ENCODE results near the gene LCN12.

Gene LCN12, protein sequence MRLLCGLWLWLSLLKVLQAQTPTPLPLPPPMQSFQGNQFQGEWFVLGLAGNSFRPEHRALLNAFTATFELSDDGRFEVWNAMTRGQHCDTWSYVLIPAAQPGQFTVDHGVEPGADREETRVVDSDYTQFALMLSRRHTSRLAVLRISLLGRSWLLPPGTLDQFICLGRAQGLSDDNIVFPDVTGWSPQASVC

DNA sequence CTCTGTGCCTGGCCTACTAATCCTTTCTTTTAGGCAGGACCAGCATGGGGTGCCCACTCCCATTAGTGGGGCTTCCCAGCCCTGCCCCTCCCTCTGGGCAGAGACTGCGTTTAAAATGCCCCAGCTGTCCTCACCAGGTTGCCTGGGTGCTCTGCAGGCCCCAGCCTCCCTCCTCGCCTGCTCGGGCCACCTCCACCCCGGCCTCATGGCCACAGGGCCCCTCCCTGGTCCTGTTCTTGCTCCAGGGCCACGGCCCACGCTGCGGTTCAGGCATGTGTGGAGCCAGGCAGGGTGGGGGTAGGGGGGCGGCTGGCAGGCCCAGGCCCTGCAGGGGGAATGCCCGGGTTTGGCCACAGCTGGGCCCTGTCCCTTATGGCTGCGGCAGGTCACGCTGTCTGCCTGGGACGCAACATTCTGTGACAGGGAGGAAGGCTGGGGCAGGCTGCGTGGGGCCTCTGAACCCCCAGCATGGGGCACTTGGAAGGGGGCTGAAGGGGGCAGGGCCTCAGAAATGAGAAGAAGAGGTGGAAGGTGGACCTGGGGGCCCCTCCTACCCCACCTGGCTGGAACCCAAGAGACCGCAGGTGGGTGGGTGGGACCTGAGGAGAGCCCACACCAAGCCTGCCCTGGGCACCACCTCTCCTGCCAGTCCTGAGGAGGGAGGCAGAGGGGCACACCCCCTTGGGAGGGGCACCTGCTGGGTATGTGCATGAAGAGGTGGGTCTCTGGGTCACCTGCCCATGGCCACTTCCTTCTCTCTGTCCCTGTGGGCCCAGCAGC lies at the start of gene LCN12:
Gene LCN12 (plus strand): TSS at position 733 of the 780 bp plus-strand sequence. CDS start 55 bp downstream, outside the sequence.
- no peak for DNase-seq

DNA sequence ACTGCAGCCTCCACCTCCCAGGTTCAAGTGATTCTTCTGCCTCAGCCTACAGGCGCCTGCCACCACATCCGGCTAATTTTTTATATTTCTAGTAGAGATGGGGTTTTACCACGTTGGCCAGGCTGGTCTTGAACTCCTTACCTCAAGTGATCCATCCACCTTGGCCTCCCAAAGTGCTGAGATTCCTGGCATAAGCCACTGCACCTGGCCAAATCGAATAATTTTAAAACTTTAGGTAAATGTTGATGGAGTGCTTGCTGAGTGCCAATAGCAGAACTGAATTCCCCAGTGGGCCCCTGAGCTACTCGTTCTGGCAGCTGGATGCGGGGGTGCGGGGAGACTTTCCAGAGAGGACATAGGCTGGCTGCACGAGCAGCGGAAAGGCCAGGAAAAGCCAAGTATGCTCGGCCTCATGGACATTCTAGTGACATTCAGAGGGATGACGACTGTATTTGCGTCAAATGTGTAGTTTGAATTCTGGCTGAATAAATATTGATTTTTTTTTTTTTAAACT lies 49.0 kb upstream of the LCN12 start:
- DNase-seq, result no peak

DNA sequence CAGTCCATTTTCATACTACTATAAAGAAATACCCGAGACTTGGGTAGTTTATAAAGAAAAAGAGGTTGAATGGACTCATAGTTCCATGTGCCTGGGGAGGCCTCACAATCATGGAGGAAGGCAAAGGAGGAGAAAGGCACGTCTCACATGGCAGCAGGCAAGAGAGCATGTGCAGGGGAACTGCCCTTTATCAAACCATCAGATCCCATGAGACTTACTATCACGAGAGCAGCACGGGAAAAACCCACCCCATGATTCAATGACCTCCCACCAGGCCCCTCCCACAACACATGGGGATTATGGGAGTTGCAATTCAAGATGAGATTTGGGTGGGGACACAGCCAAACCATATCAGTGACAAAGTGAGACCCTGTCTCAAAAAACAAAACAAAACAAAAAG lies 45.8 kb upstream of the LCN12 start:
- no peak for DNase-seq

DNA sequence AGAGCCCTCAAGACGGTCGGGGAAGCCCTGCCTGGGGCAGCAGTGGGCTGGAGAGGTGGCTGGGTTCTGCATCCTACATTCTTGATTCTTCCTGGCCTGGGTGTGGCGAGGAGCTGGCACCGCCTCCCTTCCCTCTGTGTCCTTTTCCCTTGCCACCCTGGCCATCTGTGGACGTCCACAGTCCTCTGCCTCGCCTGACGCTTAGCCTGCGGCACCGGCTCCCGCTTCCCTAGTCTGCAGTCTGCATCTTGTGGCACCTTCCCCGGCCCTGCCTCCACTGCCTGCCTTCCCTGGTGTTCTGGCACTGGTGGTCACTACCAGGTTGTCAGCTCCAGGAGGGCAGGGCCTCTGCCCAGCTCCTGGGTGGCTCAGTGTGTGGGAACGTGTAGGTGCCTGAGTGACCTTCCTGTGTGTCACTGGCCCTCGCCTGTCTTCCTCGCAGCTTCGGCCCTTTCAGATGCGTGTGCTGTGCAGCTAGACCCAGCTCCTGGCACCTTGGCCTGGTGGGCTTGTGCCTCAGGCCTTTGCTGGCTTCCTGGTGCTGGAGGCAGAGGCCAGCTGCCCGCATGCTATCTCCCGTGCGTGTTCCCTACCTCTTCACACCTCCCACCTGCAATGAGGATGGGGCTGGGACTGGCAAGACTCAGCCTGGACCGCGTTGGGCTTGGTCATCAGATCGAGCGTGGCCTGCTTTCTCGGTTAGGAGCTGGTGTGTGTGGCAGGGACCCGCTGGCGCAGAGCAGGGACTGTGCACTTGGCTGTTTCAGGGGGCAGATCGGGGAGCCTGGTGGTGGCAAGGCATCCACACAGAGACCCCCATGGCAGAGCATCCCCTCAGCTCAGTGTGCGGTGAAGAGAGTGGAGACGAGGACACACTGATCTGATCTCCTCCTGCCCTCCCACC lies 44.8 kb upstream of the LCN12 start:
- no peak for DNase-seq

DNA sequence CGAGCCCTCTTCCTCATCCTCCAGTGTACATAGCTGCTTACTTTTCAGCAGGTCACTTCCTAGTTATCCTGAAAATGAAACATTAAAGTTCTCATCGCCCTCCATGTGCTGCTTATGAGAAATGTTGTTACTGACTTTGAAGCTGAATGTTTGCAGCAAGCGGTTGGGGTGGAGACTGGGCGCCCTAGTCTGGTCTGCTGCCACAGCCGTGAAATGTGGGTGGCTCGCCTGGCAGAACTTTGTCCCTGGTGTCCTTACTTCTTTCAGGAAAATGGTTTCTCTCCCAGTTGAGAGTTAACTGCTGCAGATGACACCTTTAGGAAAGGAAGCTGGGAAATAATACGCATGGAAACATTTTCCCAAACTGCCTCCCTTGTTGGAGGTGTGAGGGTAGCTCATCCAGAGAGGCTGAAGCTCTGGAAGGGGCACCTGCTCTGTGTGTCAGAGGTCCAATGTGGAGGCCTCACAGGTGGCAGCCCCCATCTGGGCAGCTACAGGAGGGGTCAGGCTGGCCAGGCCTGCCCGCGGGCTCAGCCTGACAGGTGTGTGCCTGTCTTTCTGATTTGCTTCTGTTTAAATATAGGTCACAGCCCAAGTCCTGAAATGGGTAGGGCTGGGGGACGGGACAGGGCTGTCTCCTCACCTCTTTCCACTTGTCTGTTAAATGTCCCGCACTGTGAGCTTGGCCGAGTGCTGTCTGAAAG lies 41.7 kb upstream of the LCN12 start:
- no peak for DNase-seq

DNA sequence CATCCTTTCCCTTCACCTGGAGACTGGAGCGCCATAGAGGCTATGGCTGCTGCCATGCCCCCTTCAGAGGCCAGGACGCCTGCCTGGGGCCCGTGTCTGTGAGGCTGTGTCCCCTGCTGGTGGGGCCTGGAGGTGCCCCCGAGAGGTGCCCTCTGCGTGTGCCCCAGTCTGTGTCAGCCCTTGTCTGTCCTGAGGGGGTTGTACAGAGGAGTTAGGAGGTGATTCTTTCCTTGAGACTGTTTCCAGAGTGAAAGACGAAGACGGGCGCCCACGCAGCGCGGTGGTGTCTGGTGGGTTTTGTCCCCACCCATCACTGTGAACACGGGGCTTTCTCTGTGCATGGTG lies 41.2 kb upstream of the LCN12 start:
- no peak for DNase-seq

DNA sequence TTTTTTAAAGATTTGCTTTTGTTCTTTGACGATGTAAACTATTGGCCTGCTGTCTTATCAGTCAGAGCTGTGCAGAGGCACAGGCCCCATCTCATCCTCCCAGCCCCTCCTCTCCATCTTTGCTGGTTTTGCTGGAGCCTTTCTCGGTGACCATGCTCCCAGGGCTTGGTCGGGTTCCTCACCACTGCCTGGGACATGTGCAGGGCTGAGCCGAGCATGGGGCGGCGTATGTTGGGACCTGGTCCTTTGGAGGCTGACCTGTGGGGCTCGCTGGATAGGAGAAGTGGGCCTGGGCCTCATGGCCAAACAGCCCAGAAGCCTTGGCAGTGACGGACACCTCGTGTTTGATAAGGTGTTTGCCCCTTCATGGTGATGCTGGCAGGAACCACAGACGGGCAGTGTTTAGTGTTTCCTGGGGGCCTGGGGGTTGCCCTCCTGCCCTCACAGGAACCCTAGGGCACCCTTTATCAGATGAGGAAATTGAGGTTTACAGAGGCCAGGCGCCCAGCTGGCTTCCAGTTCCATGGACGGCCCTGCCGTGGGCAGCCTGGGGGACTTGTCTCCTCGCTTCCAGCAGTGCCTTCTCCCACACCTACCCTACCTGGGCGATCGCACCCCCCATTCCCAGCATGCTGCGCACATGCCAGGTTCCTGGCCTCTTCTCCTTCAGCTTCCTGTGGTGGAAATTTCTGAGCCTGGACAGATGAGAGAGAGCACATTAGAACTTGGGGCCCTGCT lies 38.2 kb upstream of the LCN12 start:
- no peak for DNase-seq

DNA sequence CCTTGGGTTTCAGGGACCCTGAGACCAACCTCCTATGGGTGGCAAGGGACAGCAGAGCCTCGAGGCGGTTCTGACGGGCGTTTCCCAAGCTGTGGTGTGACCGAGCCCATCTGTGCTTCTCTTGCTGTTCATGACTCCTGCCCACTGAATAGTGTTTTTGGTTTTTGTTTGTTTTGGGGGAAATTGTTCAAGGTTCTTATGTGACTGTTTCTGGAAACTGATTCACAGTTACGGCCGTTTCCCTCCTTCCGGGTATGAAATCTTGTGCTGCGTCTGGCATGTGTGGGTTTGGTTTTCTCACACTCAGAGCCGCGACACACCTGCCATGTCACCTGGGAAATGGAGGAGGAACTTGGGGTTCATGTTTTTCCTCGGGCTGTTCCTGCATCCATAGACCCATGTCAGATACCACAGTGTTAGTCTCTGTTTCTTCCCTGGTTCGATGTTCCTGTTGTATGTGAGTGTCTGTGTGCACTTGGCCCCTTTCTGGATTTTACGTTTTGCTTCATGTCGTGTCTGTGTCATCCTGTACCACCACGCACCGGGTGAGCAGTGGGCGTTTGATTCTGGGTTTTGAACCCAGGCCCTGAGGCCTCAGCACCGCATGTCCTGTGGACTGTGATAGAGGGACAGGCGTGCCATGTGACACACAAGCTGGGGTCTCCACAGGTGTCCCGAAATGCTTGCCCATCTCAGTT lies 36.3 kb upstream of the LCN12 start:
- DNase-seq, result no peak

DNA sequence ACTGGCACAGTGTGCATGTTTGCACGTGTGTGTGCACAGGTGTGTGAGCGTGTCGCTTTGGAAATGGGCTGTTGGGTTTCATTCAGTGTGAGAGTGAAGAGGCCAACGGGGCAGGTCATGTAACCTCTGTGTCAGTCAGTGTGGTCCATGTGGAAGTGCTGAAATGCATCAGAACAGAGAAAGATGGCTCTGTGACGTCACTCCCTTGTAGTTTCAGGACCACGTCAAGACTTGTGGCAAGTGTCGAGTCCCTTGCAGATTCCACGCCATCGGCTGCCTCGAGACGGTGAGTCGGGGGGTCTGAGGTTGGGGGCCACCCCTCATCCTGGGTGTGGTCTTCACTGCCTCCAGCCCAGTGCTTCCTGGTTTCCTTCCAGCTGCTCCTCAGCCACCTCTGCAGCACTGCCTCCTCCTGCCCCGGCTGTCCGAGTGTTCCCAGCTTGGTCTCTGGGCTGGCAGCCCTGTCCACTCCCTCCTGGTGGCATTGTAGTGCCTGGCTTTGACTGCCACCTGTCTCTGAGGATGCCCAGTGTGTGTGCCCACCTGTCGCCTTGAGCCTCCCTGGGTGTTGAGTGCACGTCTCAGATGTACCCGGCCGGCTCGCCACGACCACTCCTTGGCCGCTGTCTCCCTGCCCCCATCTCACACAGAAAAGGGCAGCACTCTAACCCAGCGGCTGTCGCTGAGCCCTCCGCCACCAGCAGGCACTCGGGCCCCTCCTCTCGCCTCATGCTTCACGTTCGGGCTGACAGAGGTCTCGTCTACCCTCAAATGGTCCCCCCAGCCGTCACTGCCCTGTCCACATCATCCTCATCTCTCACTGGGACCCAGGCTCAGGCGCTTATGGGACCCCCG lies 35.5 kb upstream of the LCN12 start:
- no peak for DNase-seq

DNA sequence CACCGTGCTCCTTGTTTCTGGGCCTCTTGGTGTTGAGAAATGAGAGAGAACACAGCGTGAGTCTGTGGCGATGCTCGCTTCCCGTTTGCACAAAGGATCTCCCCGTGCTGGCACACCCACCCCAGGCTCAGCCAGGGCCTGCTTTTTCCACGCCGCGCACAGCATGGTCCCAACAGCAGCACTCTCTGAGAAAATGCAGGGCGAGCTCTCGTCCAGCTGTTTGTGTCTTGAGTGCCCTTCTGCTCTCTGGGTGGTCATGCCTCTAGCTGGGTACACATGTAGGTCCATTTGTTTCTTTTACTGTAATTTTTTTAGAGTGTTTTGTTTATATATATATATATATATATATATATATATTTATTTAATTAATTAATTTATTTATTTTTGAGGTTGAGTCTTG lies 34.2 kb upstream of the LCN12 start:
- no peak for DNase-seq

DNA sequence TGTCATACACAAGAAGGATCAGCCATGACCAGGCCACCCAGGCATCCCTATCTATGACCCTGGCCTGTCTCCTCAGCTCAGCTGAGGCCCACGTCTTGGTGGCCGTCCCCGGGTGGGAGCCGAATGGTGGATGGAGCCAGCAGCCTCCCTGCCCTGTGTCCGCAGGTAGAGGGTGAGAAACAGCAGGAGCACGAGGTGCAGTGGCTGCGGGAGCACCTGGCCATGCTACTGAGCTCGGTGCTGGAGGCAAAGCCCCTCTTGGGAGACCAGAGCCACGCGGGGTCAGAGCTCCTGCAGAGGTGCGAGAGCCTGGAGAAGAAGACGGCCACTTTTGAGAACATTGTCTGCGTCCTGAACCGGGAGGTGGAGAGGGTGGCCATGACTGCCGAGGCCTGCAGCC lies 32.0 kb upstream of the LCN12 start:
- DNase-seq, result no peak

DNA sequence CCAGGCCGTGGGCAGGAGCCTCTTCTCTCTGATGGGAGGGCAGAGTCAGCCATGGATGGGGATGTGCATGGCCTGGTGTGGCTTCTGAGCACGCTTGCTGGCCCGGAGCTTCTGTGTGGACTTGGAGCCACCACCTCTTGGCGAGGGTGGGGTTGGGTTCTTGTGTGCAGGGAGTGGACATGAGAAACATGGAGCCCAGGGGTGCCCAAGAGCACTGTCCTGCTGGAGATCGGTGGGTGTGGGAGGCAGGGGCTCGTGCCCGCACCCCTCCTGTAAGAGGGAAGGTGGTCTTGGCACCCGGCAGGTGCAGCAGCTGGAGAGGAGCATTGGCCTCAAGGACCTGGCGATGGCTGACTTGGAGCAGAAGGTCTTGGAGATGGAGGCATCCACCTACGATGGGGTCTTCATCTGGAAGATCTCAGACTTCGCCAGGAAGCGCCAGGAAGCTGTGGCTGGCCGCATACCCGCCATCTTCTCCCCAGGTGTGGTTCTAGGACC lies 31.3 kb upstream of the LCN12 start:
- no peak for DNase-seq

DNA sequence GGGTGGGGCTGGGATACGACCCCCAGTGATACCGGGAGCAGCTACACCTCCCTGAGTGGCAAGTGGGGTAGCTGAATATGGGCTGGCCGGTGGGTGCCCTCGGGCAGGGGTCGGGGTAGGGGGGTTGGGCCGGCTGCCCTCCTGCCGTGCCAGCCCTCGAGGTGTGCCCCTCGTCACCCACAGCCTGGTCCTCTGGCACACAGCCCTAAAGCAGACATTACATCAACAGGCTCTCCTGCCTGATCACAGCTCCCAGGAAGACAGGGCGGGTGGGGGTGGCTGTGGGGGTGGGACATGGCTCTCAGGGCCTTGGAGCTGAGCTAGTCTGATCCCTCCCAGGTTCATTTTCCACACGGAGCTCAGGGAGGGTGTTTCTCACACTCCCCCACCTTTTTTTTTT lies 30.8 kb upstream of the LCN12 start:
- DNase-seq, result no peak

DNA sequence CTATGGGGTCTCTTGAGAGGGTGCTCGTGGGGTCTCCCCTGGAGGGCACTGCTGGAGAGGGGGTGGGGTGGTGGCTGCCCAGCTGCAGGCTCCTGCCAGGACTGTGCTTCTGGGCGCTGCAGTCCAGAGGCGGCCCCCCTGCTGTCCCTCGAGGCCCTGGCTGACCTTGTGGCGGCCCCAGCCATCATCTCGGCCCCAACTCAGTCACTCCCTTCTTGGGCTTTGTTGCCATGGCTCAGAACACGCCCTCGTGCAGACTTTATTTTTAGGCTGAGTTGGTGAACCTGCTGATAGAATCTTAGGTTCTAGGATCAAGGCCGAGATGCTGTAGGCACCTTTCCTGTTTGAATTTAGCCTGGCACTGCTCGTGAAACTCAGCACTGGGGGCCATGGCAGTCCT lies 30.4 kb upstream of the LCN12 start:
- no peak for DNase-seq

DNA sequence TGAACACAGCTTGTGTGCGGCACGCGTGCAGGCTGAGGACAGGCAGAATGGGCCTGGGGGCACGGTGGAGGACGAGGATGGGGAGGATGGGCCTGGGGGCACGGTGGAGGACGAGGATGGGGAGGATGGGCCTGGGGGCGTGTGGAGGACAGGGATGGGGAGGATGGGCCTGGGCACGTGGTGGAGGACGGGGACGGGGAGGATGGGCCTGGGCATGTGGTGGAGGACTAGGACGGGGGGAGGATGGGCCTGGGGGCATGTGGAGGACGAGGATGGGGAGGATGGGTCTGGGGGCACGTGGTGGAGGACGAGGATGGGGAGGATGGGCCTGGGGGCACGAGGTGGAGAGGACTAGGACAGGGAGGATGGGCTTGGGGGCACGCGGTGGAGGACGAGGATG lies 29.5 kb upstream of the LCN12 start:
- DNase-seq, result no peak

DNA sequence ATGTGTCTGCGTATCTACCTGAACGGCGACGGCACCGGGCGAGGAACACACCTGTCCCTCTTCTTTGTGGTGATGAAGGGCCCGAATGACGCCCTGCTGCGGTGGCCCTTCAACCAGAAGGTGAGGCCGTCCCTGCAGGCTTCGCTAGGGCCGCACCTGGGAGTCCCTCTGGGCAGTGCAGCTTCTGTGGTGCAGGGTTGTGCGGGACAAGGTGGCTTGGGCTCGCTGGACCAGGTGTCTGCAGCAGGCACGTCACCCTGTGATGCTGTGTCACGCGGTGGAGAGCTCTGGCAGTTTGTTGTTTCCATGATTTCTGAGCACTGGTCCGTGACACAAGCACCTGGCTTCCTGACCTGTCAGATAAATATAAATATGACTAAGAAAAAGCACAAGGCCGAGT lies 28.2 kb upstream of the LCN12 start:
- DNase-seq, result peak; percentile 89

DNA sequence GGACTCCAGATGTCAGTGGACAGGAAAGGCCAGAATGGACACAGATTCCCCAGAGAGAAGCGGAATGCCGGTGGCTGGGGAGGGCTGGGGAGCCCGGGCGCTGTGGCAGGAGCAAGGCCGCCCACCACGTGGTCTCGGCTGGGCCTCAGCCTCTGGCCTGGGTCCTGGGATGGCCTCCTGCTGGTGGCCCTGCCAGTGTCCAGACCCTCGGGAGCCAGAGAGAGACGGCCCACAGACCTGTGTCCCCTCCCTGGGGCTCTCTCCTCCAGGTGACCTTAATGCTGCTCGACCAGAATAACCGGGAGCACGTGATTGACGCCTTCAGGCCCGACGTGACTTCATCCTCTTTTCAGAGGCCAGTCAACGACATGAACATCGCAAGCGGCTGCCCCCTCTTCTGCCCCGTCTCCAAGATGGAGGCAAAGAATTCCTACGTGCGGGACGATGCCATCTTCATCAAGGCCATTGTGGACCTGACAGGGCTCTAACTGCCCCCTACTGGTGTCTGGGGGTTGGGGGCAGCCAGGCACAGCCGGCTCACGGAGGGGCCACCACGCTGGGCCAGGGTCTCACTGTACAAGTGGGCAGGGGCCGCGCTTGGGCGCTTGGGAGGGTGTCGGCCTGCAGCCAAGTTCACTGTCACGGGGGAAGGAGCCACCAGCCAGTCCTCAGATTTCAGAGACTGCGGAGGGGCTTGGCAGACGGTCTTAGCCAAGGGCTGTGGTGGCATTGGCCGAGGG lies 26.5 kb upstream of the LCN12 start:
- DNase-seq, result no peak

DNA sequence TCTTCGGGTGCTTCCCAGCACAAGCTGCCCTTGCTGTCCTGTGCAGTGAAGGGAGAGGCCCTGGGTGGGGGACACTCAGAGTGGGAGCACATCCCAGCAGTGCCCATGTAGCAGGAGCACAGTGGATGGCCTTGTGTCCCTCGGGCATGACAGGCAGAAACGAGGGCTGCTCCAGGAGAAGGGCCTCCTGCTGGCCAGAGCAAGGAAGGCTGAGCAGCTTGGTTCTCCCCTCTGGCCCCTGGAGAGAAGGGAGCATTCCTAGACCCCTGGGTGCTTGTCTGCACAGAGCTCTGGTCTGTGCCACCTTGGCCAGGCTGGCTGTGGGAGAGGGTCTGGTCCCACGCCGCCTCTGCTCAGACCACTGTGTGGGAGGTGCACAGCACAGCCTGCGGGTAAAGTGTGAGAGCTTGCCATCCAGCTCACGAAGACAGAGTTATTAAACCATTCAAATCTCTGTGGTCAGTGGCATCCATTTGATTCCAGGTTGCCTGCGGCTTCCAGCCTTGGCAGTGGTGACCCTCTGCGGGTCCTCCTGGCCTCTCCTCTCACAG lies 25.8 kb upstream of the LCN12 start:
- no peak for DNase-seq

DNA sequence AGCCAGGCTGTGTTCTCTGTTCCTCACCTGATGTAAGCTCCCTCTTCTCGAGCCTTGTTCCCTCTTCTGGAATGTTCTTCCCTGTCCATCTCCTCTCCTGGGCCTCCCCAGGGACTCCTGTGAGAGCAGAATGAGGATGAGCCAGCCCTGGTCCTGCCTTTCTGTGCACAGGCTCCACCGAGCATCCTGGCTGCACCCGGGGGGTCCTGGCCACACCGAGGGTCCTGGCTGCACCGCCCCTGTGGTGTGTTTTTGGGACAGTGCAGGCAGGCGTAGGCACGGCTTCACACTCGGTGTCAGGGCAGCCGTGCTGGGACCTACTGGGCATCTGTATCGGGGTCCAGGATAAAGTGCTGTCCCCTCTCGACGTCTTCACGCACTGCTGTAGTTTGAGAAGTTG lies 25.3 kb upstream of the LCN12 start:
- no peak for DNase-seq
